HepG2 (cell line): ENCODE data around the gene PIGA. TPM values are rescaled to one million over a fixed set of nuclear protein-coding genes. Genes with fewer than 3 reads are reported as not detected.

Experiments
- ATAC-seq: fragments of 200-7000 bp; cut with Tn5 transposase; 3 replicates; pipeline ENCODE4 v1.9.1; 2020; ENCODE audit warnings: mild to moderate bottlenecking, moderate library complexity
- BruUV-seq: library from RNA; stranded (reverse); fragments of 400-500 nt; replicated peaks from 2 replicates; lab custom pipeline; 2021; lab: Mats Ljungman, UMichigan
- CTCF ChIA-PET: fragments of 300-600 bp; formaldehyde crosslinking; extraction: SDS; loops from one replicate; lab custom pipeline; 2021; ENCODE audit warnings: low total read pairs, inconsistent platforms, low intra/inter-chr PET ratio; lab: Yijun Ruan, JAX
- POLR2A ChIA-PET: fragments of 350-600 bp; sonication (Branson Sonifier 250); formaldehyde crosslinking; loops from one replicate; lab custom pipeline; 2020; ENCODE audit warnings: antibody characterized with exemption, inconsistent platforms; lab: Yijun Ruan, JAX
- DNase-seq: peaks from one replicate; pipeline ENCODE4 v3.0.0-alpha.2; 2015; ENCODE audit warnings: low spot score
- FAIRE-seq: peaks from 3 replicates; lab custom pipeline; 2011; peaks lifted over from hg19 to GRCh38; lab: Jason Lieb, UNC
- H2AFZ ChIP-seq: one replicate; pipeline ENCODE4 v1.6.1; 2011; ENCODE audit warnings: low read length, inconsistent platforms
- H3K27ac ChIP-seq: fragments of 300-600 bp; 3 replicates; pipeline ENCODE4 v1.8.0; 2011; ENCODE audit warnings: mixed run types, mild to moderate bottlenecking, mixed read lengths, low read length, inconsistent platforms; ENCODE audit not compliant: insufficient read depth; ENCODE audit errors: extremely low read length
- H3K27me3 ChIP-seq, 2 experiments: fragments of 200-600 bp in 1 of 2; 2 replicates in 1 of 2; 3 replicates in 1 of 2; pipeline versions ENCODE4 v1.6.0 to v1.8.0; 2011; ENCODE audit warnings: low read length in 2 of 2, mild to moderate bottlenecking in 2 of 2, moderate library complexity in 2 of 2, inconsistent platforms in 1 of 2; ENCODE audit not compliant: insufficient read depth in 2 of 2, control insufficient read depth in 1 of 2
- H3K36me3 ChIP-seq, 2 experiments: fragments of 200-600 bp in 1 of 2; replicated peaks in 1 of 2; 2 replicates in 1 of 2; 3 replicates in 1 of 2; pipeline versions ENCODE4 v1.5.1 to v1.8.0; 2011; ENCODE audit warnings: low read length in 2 of 2, inconsistent platforms in 1 of 2; ENCODE audit not compliant: insufficient read depth in 2 of 2, control insufficient read depth in 1 of 2
- H3K4me1 ChIP-seq: 2 replicates; pipeline ENCODE4 v1.5.1; 2012; ENCODE audit warnings: low read length, inconsistent platforms; ENCODE audit not compliant: insufficient read depth
- H3K4me2 ChIP-seq: 2 replicates; pipeline ENCODE4 v1.6.0; 2011; ENCODE audit warnings: low read depth, low read length, inconsistent platforms
- H3K4me3 ChIP-seq, 3 experiments: fragments of 200-600 bp in 1 of 3; sonication (generic), shearing (Covaris generic) in 1 of 3; replicated peaks in 1 of 3; 2 replicates each; pipeline ENCODE4 v1.5.1; 2011 to 2016; ENCODE audit warnings: low read length in 3 of 3, inconsistent platforms in 2 of 3, low read depth in 2 of 3, mild to moderate bottlenecking in 2 of 3, control low read depth in 1 of 3, mixed read lengths in 1 of 3; ENCODE audit not compliant: insufficient read depth in 1 of 3
- H3K79me2 ChIP-seq: one replicate; pipeline ENCODE4 v1.6.1; 2011; ENCODE audit warnings: low read length, inconsistent platforms; ENCODE audit not compliant: insufficient read depth
- H3K9ac ChIP-seq: 2 replicates; pipeline ENCODE4 v1.6.0; 2011; ENCODE audit warnings: mild to moderate bottlenecking, low read depth, low read length, inconsistent platforms; ENCODE audit not compliant: insufficient read depth
- H3K9me3 ChIP-seq: 2 replicates; pipeline ENCODE4 v1.5.1; 2012; ENCODE audit warnings: mild to moderate bottlenecking, low read length
- H4K20me1 ChIP-seq: 2 replicates; pipeline ENCODE4 v1.6.0; 2011; ENCODE audit warnings: inconsistent platforms, mild to moderate bottlenecking, low read length, moderate library complexity; ENCODE audit not compliant: insufficient read depth
- ARNT2 ChIP-seq: sonication (generic); formaldehyde crosslinking; IDR thresholded peaks from 2 replicates; pipeline ENCODE4 v1.8.0; 2022; ENCODE audit warnings: mild to moderate bottlenecking, low read depth, missing genetic modification reagents, moderate library complexity
- MNT ChIP-seq: fragments of 450-650 bp; IDR thresholded peaks from 2 replicates; pipeline ENCODE4 v1.6.1; 2016
- ZBTB21 ChIP-seq: sonication (generic); formaldehyde crosslinking; IDR thresholded peaks from 2 replicates; pipeline ENCODE4 v1.4.0; 2020; ENCODE audit warnings: missing genetic modification reagents
- WGBS: methylation state at CpG from one replicate; pipeline ENCODE4 v1.1.6; 2017; ENCODE audit warnings: low lambda C conversion rate; 5-methylcytosine and 5-hydroxymethylcytosine counted together
- in situ Hi-C: cut with HindIII; loops from 2 replicates; pipeline ENCODE4 v1.10.0; 2017; ENCODE audit warnings: low pct_unique_long_range_greater_than_20kb; ENCODE audit not compliant: extremely low pct_ligation_motif_present
- intact Hi-C: fragments of 100-400 bp; cut with micrococcal nuclease; formaldehyde crosslinking; loops from one replicate; pipeline ENCODE4 v1.10.0; 2022; ENCODE audit not compliant: unreplicated experiment
- polyA plus RNA-seq, 8 experiments: library from polyadenylated mRNA; depleted of rRNA in 3 of 8; stranded (reverse) in 7 of 8; unstranded in 1 of 8; fragments of >200 nt; fragmentation: Illumina TruSeq in 4 of 8; extraction: Trizol in 4 of 8; gene quantifications; 2 replicates each; pipeline versions ENCODE4 v1.2.1 to v1.2.3, GENCODE V29; 2011 to 2016; ENCODE audit warnings: low read depth in 4 of 8, missing spikeins in 1 of 8, mixed read lengths in 1 of 8; ENCODE audit not compliant: insufficient read depth in 1 of 8
- total RNA-seq, 5 experiments: library from RNA; depleted of rRNA; stranded (reverse); fragments of >200 nt; fragmentation: Illumina TruSeq; extraction: Trizol; gene quantifications; 2 replicates each; pipeline ENCODE4 v1.2.3, GENCODE V29; 2016; ENCODE audit warnings: low read depth in 1 of 5

The PIGA gene
- total and polyA plus RNA-seq, 2 of the 13 experiments (the other 11 are each of a cell fraction or from before 2014, with no cell fraction given) = 6.0 to 13.0 TPM

DNA sequence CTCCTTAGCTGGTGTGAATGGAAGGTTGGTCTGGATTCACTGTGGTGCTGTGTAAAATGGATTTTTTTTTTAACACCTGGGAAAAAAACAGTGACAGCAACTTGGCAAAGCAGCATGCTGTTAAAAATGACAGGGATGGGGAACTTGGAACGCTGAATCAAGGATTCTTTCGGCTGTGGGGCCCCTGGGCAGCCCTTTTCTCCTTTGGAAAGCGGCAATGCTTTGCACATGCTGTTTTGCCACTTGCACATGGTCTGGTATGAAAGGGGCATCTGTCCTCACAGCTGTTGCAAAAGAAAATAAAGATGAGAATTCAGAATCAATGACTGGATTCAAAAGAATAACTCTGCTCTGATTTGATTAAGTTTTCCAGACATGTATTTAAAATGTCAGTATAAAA is 10.7 kb upstream of the PIGA start:
- no peak for DNase-seq
- Histone ChIP-seq H3K9me3 (no peaks in the 10 kb centered on the region), H3K27me3 (no peaks in the 10 kb centered on the region), H3K79me2 (no peaks in the 10 kb centered on the region), H3K4me1 (no peaks in the 10 kb centered on the region), H3K4me2 (no peak overlapping the region), H3K27ac (no peak overlapping the region), H3K36me3 (no peaks in the 10 kb centered on the region), H4K20me1 (no peaks in the 10 kb centered on the region), H3K9ac (no peak overlapping the region), H3K4me3 (no peak overlapping the region), H2AFZ (no peak overlapping the region)
- ChIA-PET POLR2A (no interaction called here), CTCF (no interaction called here)
- TF ChIP-seq ZBTB21 (no peak), MNT (peak; percentile 47)
- WGBS = 87% methylated on average over 3 of the region's 3 CpGs
- in situ Hi-C loops (loop anchor here (10.0 to 25.0 kb wide), 3 partner anchors 119 to 341 kb away; no protein-coding TSS in a partner anchor), intact Hi-C loops (no loop called here)
- ATAC-seq = no peak
- FAIRE-seq = no peak
- BruUV-seq = no TSS peak

DNA sequence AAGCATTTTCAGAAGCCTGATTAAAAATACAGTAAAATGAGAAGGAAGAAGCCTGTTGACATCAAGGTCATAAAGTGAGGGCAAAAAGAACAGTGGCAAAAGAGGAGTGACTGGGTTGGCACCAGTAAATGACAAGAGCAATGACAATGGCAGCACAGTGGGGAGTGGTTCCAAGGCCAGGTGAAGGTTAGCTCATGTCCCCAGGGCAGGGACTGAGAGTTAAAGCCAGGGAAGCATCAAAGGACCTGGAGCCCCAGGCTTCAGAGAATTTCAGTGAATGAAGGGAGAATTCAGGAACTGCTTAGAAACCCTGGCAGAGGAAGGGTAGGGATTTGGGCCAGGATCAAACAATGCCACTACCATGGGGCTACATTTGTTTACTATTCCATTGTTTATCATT is 8.8 kb upstream of the PIGA start:
- Histone ChIP-seq H2AFZ (no peak overlapping the region), H3K36me3 (no peaks in the 10 kb centered on the region), H3K4me2 (no peak overlapping the region), H3K9ac (no peak overlapping the region), H3K27ac (no peak overlapping the region), H3K4me1 (no peaks in the 10 kb centered on the region), H3K79me2 (no peaks in the 10 kb centered on the region), H4K20me1 (no peaks in the 10 kb centered on the region), H3K9me3 (no peaks in the 10 kb centered on the region), H3K4me3 (no peak overlapping the region), H3K27me3 (no peaks in the 10 kb centered on the region)
- no peak for DNase-seq
- TF ChIP-seq ARNT2 (CRISPR knock-in tag) = no peak
- ATAC-seq = no peak
- ChIA-PET POLR2A (no interaction called here), CTCF (no interaction called here)
- in situ Hi-C loops = loop anchor here (10.0 to 25.0 kb wide), 3 partner anchors 121 to 343 kb away; no protein-coding TSS in a partner anchor
- intact Hi-C loops = no loop called here
- no TSS peak for BruUV-seq
- no peak for FAIRE-seq
